K562 (cell line): Measurements from ENCODE around the gene FOXJ3. TPM values are rescaled to one million over a fixed set of nuclear protein-coding genes. Genes with fewer than 3 reads are reported as not detected.
A peak's percentile ranks its signal among the peaks of the same experiment; 100 is the strongest.

ENCODE experiments used
- EP400 ChIP-seq: fragments of 450-650 bp; IDR thresholded peaks from 2 replicates; pipeline ENCODE4 v1.6.1; 2017; ENCODE audit warnings: antibody characterized with exemption, mild to moderate bottlenecking, moderate library complexity
- GATA2 ChIP-seq: sonication (generic); formaldehyde crosslinking; IDR thresholded peaks from 2 replicates; pipeline ENCODE4 v1.4.0; 2020; ENCODE audit warnings: mild to moderate bottlenecking, missing genetic modification reagents
- IRF2 ChIP-seq: sonication (generic); formaldehyde crosslinking; IDR thresholded peaks from 2 replicates; pipeline ENCODE4 v1.8.1; 2022; ENCODE audit warnings: mild to moderate bottlenecking, missing genetic modification reagents
- MAFG ChIP-seq: fragments of 450-650 bp; conservative IDR thresholded peaks from 2 replicates; pipeline ENCODE4 v1.6.1; 2016; ENCODE audit warnings: missing genetic modification characterization, missing compliant biosample characterization
- MYC ChIP-seq, 2 experiments: fragments of 250-450 bp in 1 of 2; sonication (Bioruptor Pico) in 1 of 2; IDR thresholded peaks; 2 replicates each; pipeline versions ENCODE4 v1.5.1 to v1.6.1; 2012 to 2021; ENCODE audit warnings: low read depth in 2 of 2, borderline replicate concordance in 1 of 2, improper control_type of control experiment in 1 of 2, low read length in 1 of 2, mild to moderate bottlenecking in 1 of 2, moderate library complexity in 1 of 2
- NCOA1 ChIP-seq: fragments of 450-650 bp; IDR thresholded peaks from 2 replicates; pipeline ENCODE4 v1.6.1; 2016; ENCODE audit warnings: low read depth
- SMARCE1 ChIP-seq: fragments of 450-650 bp; IDR thresholded peaks from 2 replicates; pipeline ENCODE4 v1.7.1; 2016; ENCODE audit warnings: mild to moderate bottlenecking
- SMC3 ChIP-seq: conservative IDR thresholded peaks from 2 replicates; pipeline ENCODE4 v1.6.1; 2011; ENCODE audit warnings: low read depth, low read length, improper control_type of control experiment; ENCODE audit not compliant: insufficient read depth
- polyA plus RNA-seq, 8 experiments: library from polyadenylated mRNA; depleted of rRNA in 4 of 8; stranded (reverse) in 5 of 8; unstranded in 3 of 8; fragments of >200 nt; fragmentation: Nextera tagmentation in 2 of 8; fragmentation: Illumina TruSeq in 1 of 8; extraction: Ambion mirVana in 2 of 8; extraction: Trizol in 1 of 8; gene quantifications; 2 replicates each; pipeline versions ENCODE4 v1.2.1 to v1.2.3, GENCODE V29; 2011 to 2014; ENCODE audit warnings: inconsistent platforms in 1 of 8, missing spikeins in 1 of 8
- total RNA-seq, 7 experiments: library from RNA; depleted of rRNA in 6 of 7; stranded (reverse); fragments of >200 nt in 6 of 7; fragmentation: Illumina TruSeq in 2 of 7; extraction: Trizol in 2 of 7; gene quantifications; 2 replicates each; pipeline versions ENCODE4 v1.2.1 to v1.2.3, GENCODE V29; 2011 to 2021; ENCODE audit warnings: low replicate concordance in 1 of 7
- TF ChIP-seq, protein P1 (sequence below), 2 experiments: fragments of 200-800 bp in 1 of 2; sonication (Bioruptor generic) in 1 of 2; sonication (generic) in 1 of 2; formaldehyde crosslinking in 1 of 2; IDR thresholded peaks in 1 of 2; conservative IDR thresholded peaks in 1 of 2; 2 replicates each; pipeline versions ENCODE4 v1.5.0 to v1.6.1; 2016 to 2020; ENCODE audit warnings: missing compliant biosample characterization in 1 of 2, missing genetic modification characterization in 1 of 2, missing genetic modification reagents in 1 of 2

The FOXJ3 gene
- total and polyA plus RNA-seq, 9 of the 15 experiments (the other 6 are each of a cell fraction or from before 2014, with no cell fraction given): 8.7 to 35.3 (median 23.4) TPM

DNA sequence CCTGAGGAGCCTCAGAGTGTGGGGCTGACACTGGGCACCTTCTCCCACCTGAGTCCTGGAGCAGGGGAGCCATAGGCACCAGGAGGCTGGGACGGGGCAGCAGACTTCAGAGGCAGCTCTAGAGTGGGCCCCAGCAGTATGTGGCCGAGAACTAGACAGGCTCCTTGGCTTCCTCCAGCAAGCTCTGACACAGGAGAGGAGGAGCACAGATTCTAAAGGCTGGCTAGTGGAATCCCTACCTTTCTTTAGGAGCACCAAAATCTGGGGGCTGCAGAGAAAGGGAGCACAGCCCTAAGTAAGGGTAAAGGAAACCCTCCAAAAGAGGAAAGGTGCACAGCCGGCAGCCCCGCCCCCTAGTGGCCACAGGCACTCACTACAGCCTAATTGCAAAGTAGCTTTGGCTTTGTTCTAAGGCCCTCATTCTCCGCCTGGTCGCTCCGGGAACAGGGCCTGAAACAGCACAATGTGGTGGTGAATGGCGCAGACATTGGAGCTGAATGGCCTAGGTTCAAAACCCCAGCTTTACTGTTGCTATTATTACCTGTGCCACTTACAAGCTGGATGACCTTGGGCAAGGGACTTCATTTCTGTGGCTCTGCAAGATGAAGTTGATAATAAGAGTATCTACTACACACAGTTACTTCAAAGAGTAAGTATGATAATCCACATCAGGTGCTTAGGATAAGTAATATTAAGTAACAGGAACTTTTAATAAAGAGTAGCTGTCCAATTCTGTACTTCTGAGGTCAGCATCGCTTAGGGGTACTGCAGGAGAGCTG lies 161.7 kb downstream of the FOXJ3 start (continued):
- no peak for TF ChIP-seq NCOA1
- no peak for TF ChIP-seq SMARCE1
- TF ChIP-seq, protein P1, sequence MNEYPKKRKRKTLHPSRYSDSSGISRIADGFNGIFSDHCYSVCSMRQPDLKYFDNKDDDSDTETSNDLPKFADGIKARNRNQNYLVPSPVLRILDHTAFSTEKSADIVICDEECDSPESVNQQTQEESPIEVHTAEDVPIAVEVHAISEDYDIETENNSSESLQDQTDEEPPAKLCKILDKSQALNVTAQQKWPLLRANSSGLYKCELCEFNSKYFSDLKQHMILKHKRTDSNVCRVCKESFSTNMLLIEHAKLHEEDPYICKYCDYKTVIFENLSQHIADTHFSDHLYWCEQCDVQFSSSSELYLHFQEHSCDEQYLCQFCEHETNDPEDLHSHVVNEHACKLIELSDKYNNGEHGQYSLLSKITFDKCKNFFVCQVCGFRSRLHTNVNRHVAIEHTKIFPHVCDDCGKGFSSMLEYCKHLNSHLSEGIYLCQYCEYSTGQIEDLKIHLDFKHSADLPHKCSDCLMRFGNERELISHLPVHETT (CRISPR knock-in tag; conservative IDR thresholded peaks at IDR 0.05 in 1 of 2, IDR thresholded peaks at IDR 0.05 in 1 of 2): no peak
- no peak for TF ChIP-seq IRF2 (CRISPR knock-in tag)
- no peak for TF ChIP-seq EP400
- no peak for TF ChIP-seq MYC (IDR thresholded peaks at IDR 0.05; ENCODE audit: low read depth, low read length)
- no peak for TF ChIP-seq MYC (CRISPR knock-in tag; IDR thresholded peaks at IDR 0.05; ENCODE audit: borderline replicate concordance, low read depth)
- no peak for TF ChIP-seq MAFG (tag)
- peak; percentile 78 for TF ChIP-seq SMC3
- TF ChIP-seq GATA2: no peak
